ENCODE results near the gene HIVEP3. TPM values are rescaled to one million over a fixed set of nuclear protein-coding genes. Genes with fewer than 3 reads are reported as not detected.

The HIVEP3 gene
- total and polyA plus RNA-seq, 2 of the 13 experiments (the other 11 are each of a cell fraction or from before 2014, with no cell fraction given) = 0.05 TPM; not detected in 1

DNA sequence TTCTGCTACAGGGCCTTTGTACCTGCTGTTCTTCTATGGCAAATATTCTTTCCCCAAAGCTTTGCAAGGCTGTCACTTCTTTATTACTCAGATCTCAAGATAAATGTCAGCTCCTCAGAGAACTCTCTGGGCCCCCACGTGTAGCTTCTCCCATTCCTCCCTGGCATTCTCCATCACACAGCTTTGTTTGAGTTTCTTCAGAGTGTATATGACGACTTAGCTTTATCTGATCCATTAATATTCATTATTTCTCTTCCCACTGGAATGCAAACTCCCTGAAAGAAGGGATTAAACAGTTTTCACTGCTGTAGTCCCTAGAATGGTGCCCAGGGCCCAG lies 259.6 kb downstream of the HIVEP3 start (continued):
- TF ChIP-seq THAP8 (CRISPR knock-in tag; IDR thresholded peaks at IDR 0.05; ENCODE audit: borderline replicate concordance) (no peak), RCOR2 (CRISPR knock-in tag; IDR thresholded peaks at IDR 0.05) (no peak), ZNF709 (CRISPR knock-in tag; IDR thresholded peaks at IDR 0.05) (no peak), TAF1 (CRISPR knock-in tag; IDR thresholded peaks at IDR 0.05) (no peak), REL (CRISPR knock-in tag; conservative IDR thresholded peaks at IDR 0.05) (no peak), JDP2 (CRISPR knock-in tag; IDR thresholded peaks at IDR 0.05; ENCODE audit: borderline replicate concordance) (no peak), CCDC6 (CRISPR knock-in tag; IDR thresholded peaks at IDR 0.05) (no peak), MAFG (CRISPR knock-in tag; IDR thresholded peaks at IDR 0.05) (no peak), POLR2A (IDR thresholded peaks at IDR 0.05; ENCODE audit: insufficient read depth in 1 of 2, low read depth in 2 of 2, low read length in 2 of 2) (no peak)

DNA sequence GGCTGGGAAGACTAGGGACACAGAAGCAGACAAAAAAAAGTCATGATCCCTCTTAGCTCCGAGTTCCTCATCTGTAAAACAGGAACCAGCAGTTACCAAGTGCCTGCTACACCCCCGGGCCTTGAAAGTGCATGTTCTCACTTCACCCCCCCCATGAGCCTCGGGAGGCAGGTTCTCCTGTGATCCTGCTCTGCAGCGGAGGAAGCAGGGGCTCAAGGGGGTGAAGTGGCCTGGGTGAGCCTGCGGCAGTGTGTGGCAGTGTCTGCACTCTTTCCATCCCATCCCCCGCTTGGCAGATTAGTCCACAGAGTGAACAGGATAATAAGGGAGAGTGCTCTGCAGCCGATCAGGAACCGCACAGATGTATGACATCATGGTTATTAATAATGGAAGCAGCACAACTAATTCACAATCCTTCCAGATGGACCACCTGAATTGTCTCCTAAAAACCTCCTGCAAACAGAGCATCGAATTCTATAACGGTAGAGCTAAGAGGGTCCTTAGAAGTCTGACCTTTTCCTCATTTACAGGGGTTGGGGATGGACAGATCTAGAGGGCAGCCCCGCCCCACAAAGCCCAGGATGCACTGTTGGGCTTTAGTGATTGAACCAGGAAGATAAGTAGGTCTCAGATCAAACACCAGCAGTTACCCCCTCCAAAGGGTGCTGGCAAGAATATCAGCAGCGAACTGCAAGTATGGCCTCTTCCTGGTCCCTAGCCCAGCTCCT lies 260.1 kb downstream of the HIVEP3 start:
- Histone ChIP-seq H3K4me2 (ENCODE audit: low read depth, low read length) (no peak overlapping the region), H3K4me3 (replicated peaks in 1 of 3; ENCODE audit: insufficient read depth in 1 of 3, low read depth in 2 of 3, low read length in 3 of 3) (no peak overlapping the region), H4K20me1 (ENCODE audit: insufficient read depth, low read length) (no peaks in the 10 kb centered on the region), H2AFZ (ENCODE audit: low read length) (no peak overlapping the region), H3K9me3 (ENCODE audit: low read length) (no peaks in the 10 kb centered on the region), H3K9ac (ENCODE audit: insufficient read depth, low read depth, low read length) (no peak overlapping the region), H3K36me3 (replicated peaks in 1 of 2; ENCODE audit: control insufficient read depth in 1 of 2, insufficient read depth in 2 of 2, low read length in 2 of 2) (no peaks in the 10 kb centered on the region), H3K4me1 (ENCODE audit: insufficient read depth, low read length) (no peaks in the 10 kb centered on the region), H3K79me2 (ENCODE audit: insufficient read depth, low read length) (no peaks in the 10 kb centered on the region), H3K27ac (ENCODE audit: extremely low read length, insufficient read depth, low read length) (no peak overlapping the region), H3K27me3 (ENCODE audit: control insufficient read depth in 1 of 2, insufficient read depth in 2 of 2, low read length in 2 of 2) (peaks cover 3 to 40% of the 10 kb centered on the region in 2 experiments; a peak in 3 of 5 replicates)
- no TSS peak for BruUV-seq (replicated peaks)
- TF ChIP-seq ATF7 (IDR thresholded peaks at IDR 0.05) = peak; percentile 31; the same call in 1 of the 2 replicates
- TF ChIP-seq ATF7 (CRISPR knock-in tag; IDR thresholded peaks at IDR 0.05) = no peak
- no peak for TF ChIP-seq KMT2B (CRISPR knock-in tag; IDR thresholded peaks at IDR 0.05)
- CTCF ChIA-PET (ENCODE audit: low intra/inter-chr PET ratio, low total read pairs) = no interaction called here
- ATAC-seq (no peak), FAIRE-seq (no peak), DNase-seq (ENCODE audit: low spot score) (no peak)
- POLR2A ChIA-PET = no interaction called here
- 14% methylated on average over 11 of the region's 12 CpGs for WGBS (ENCODE audit: low lambda C conversion rate)
- intact Hi-C loops (cut with micrococcal nuclease; ENCODE audit: unreplicated experiment) = no loop called here
- in situ Hi-C loops (cut with HindIII; ENCODE audit: extremely low pct_ligation_motif_present, low pct_unique_long_range_greater_than_20kb) = no loop called here

Measured in HepG2 (cell line).